Sigmoid colon (tissue), 4 donors: ENCODE data around the gene SYCP3.

Experiments used
- CTCF ChIP-seq, 4 experiments: fragments of 450-650 bp in 3 of 4; fragments of 200-600 bp in 1 of 4; IDR thresholded peaks; one replicate each; pipeline ENCODE4 v1.5.1; 2016 to 2019; ENCODE audit warnings: antibody characterized with exemption in 4 of 4, mild to moderate bottlenecking in 3 of 4, moderate library complexity in 2 of 4
- EP300 ChIP-seq, 4 donors: sonication (generic); formaldehyde crosslinking; IDR thresholded peaks; one replicate each; pipeline ENCODE4 v1.6.1; 2017; ENCODE audit warnings: antibody characterized with exemption in 4 of 4
- POLR2A ChIP-seq, 2 donors: fragments of 450-650 bp; IDR thresholded peaks; one replicate each; pipeline ENCODE4 v1.6.1; 2016; ENCODE audit warnings: antibody characterized with exemption in 2 of 2, mild to moderate bottlenecking in 2 of 2, moderate library complexity in 2 of 2
- POLR2AphosphoS5 ChIP-seq, 4 donors: sonication (generic); formaldehyde crosslinking; IDR thresholded peaks; one replicate each; pipeline ENCODE4 v1.6.1; 2017; ENCODE audit warnings: antibody characterized with exemption in 4 of 4

GRCh38 chr12:101768781-101769180 is 29.5 kb upstream of the SYCP3 start:
- TF ChIP-seq CTCF (IDR thresholded peaks at IDR 0.05) (no peak), POLR2A (IDR thresholded peaks at IDR 0.05) (no peak), POLR2AphosphoS5 (IDR thresholded peaks at IDR 0.05) (no peak), EP300 (IDR thresholded peaks at IDR 0.05) (no peak)
